Endodermal cell (in vitro differentiated cells): Measurements from ENCODE around the gene TUT4. TPM values are rescaled to one million over a fixed set of nuclear protein-coding genes. Genes with fewer than 3 reads are reported as not detected.

Experiments
- DNase-seq: peaks from one replicate; pipeline ENCODE4 v3.0.0-alpha.2; 2017
- H3K27ac ChIP-seq: 2 replicates; pipeline ENCODE4 v1.5.1; 2013; ENCODE audit warnings: mild to moderate bottlenecking, low read depth, low read length, moderate library complexity
- H3K27me3 ChIP-seq: 2 replicates; pipeline ENCODE4 v1.6.1; 2013; ENCODE audit warnings: mild to moderate bottlenecking, low read length, moderate library complexity; ENCODE audit not compliant: insufficient read depth, control insufficient read depth, poor library complexity, severe bottlenecking
- H3K36me3 ChIP-seq: 2 replicates; pipeline ENCODE4 v1.7.0; 2013; ENCODE audit warnings: mild to moderate bottlenecking, low read length, moderate library complexity; ENCODE audit not compliant: control insufficient read depth, insufficient read depth
- H3K4me1 ChIP-seq: one replicate; pipeline ENCODE4 v1.7.0; 2013; ENCODE audit warnings: low read length; ENCODE audit not compliant: control insufficient read depth, insufficient read depth
- H3K4me3 ChIP-seq: 2 replicates; pipeline ENCODE4 v1.5.1; 2013; ENCODE audit warnings: mild to moderate bottlenecking, low read length, moderate library complexity
- H3K9ac ChIP-seq: 2 replicates; pipeline ENCODE4 v1.6.1; 2013; ENCODE audit warnings: mild to moderate bottlenecking, low read length, moderate library complexity; ENCODE audit not compliant: poor library complexity, severe bottlenecking; ENCODE audit errors: extremely low read depth
- H3K9me3 ChIP-seq: 2 replicates; pipeline ENCODE4 v1.6.1; 2013; ENCODE audit warnings: mild to moderate bottlenecking, low read length, moderate library complexity; ENCODE audit not compliant: control insufficient read depth
- H3K27ac Mint-ChIP-seq: 2 replicates; pipeline ENCODE4 v1.8.0; 2020; ENCODE audit warnings: mixed read lengths
- H3K27me3 Mint-ChIP-seq: 2 replicates; pipeline ENCODE4 v1.8.0; 2021; ENCODE audit warnings: mild to moderate bottlenecking, mixed read lengths; ENCODE audit not compliant: insufficient read depth
- H3K36me3 Mint-ChIP-seq: 2 replicates; pipeline ENCODE4 v1.8.0; 2020; ENCODE audit warnings: low read depth, mixed read lengths
- H3K4me1 Mint-ChIP-seq: 2 replicates; pipeline ENCODE4 v1.8.0; 2020; ENCODE audit warnings: mixed read lengths
- H3K4me3 Mint-ChIP-seq: 2 replicates; pipeline ENCODE4 v1.8.0; 2020; ENCODE audit warnings: mild to moderate bottlenecking, moderate library complexity, mixed read lengths
- H3K9me3 Mint-ChIP-seq: 2 replicates; pipeline ENCODE4 v1.8.0; 2020; ENCODE audit warnings: mild to moderate bottlenecking, mixed read lengths
- CTCF ChIP-seq: fragments of 200-600 bp; sonication (generic); conservative IDR thresholded peaks from 2 replicates; pipeline ENCODE4 v1.5.0; 2021; ENCODE audit warnings: antibody characterized with exemption, mild to moderate bottlenecking
- WGBS, 2 experiments: methylation state at CpG; one replicate each; pipeline versions ENCODE4 v1.1.5 to v1.1.7; 2013; ENCODE audit warnings: missing lambda C conversion rate in 2 of 2, mixed read lengths in 1 of 2; ENCODE audit not compliant: insufficient coverage in 1 of 2, insufficient read length in 1 of 2; 5-methylcytosine and 5-hydroxymethylcytosine counted together
- total RNA-seq, 2 donors: library from RNA; stranded (reverse); fragmentation: NEBNext Ultra II Directional in 1 of 2; extraction: Animal tissue kit (Norgen Biotek cat#: 25700) in 1 of 2; gene quantifications; 2 replicates in 1 of 2; 3 replicates in 1 of 2; pipeline ENCODE4 v1.2.1, GENCODE V29; 2021

Gene TUT4
- total RNA-seq, 2 donors from 2014 or later, result 131 to 170 TPM

GRCh38 chr1:52420713-52421112 lies 132.2 kb downstream of the TUT4 start:
- DNase-seq, result no peak
- Mint-ChIP-seq H3K9me3 (no peaks in the 10 kb centered on the region), H3K27me3 (no peaks in the 10 kb centered on the region), H3K4me3 (no peak overlapping the region), H3K36me3 (peaks cover 58% of the 10 kb centered on the region), H3K4me1 (no peaks in the 10 kb centered on the region), H3K27ac (no peak overlapping the region)
- Histone ChIP-seq H3K4me1 (no peaks in the 10 kb centered on the region), H3K9ac (no peak overlapping the region), H3K27me3 (no peaks in the 10 kb centered on the region), H3K36me3 (peaks cover 97% of the 10 kb centered on the region), H3K4me3 (no peak overlapping the region), H3K27ac (no peak overlapping the region), H3K9me3 (no peaks in the 10 kb centered on the region)
- TF ChIP-seq CTCF, result no peak
- WGBS, 2 experiments, result 100% methylated on average over 1 of the region's 1 CpG; no CpG with 5 or more reads in 1 of the 2 experiments

DNA sequence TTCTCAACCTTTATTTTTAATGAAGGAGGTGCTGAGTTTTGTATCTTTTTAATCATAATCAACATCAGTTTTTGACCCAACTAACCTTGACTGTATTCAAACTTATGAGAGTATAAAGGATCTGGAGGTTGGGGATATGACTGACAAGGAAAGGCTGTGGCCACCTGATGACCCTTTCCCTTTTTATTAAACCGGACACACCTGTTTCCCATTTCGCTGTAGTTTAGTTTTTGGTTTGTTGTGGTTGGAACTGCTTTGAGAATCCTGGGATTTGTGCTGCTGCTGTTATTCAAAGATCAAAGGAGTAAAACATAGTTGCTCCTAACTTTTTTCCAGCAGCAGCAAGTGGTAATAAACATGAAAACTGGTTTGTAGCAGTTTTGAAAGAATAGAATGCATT lies 136.1 kb downstream of the TUT4 start:
- H3K36me3 ChIP-seq, result peaks cover 97% of the 10 kb centered on the region
- H3K9me3 ChIP-seq, result no peaks in the 10 kb centered on the region
- H3K4me1 ChIP-seq, result no peaks in the 10 kb centered on the region
- no peak for DNase-seq
- no peak for TF ChIP-seq CTCF
- H3K27me3 ChIP-seq, result no peaks in the 10 kb centered on the region
- Mint-ChIP-seq H3K36me3 (peaks cover 76% of the 10 kb centered on the region), H3K27me3 (no peaks in the 10 kb centered on the region), H3K9me3 (no peaks in the 10 kb centered on the region), H3K27ac (no peak overlapping the region), H3K4me1 (no peaks in the 10 kb centered on the region), H3K4me3 (no peak overlapping the region)
- no peak overlapping the region for H3K27ac ChIP-seq
- H3K9ac ChIP-seq, result no peak overlapping the region
- 93% methylated on average over 2 of the region's 2 CpGs; no CpG with 5 or more reads in 1 of the 2 experiments for WGBS, 2 experiments
- H3K4me3 ChIP-seq, result no peak overlapping the region

DNA sequence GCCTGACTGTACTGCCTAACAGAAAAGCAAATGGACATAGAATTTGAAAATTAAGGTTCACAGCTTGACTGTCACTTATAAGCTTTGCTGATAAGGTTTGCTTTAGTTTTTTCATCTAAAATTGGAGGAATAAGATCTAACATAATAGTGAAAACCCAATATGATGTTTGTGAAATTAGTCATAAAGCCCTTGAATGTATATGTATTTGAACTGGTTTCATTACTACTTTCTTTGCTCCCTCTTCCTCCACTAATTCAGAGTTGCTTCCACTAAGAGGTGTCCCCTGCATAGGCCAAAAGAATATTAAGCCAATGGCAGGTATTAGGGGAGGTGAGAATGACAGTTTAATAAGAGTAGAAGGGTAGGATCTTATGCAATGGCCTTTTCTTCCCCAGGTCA lies 137.9 kb downstream of the TUT4 start:
- no peak for TF ChIP-seq CTCF
- Mint-ChIP-seq H3K27ac (no peak overlapping the region), H3K4me1 (no peaks in the 10 kb centered on the region), H3K4me3 (no peak overlapping the region), H3K27me3 (no peaks in the 10 kb centered on the region), H3K9me3 (no peaks in the 10 kb centered on the region), H3K36me3 (peaks cover 82% of the 10 kb centered on the region)
- Histone ChIP-seq H3K27me3 (no peaks in the 10 kb centered on the region), H3K9me3 (no peaks in the 10 kb centered on the region), H3K4me3 (no peak overlapping the region), H3K4me1 (no peaks in the 10 kb centered on the region), H3K36me3 (peaks cover 92% of the 10 kb centered on the region), H3K27ac (no peak overlapping the region), H3K9ac (no peak overlapping the region)
- DNase-seq, result no peak
